ENCODE measurements around the gene MARCO. TPM values are rescaled to one million over a fixed set of nuclear protein-coding genes. Genes with fewer than 3 reads are reported as not detected.

Gene MARCO
- total and polyA plus RNA-seq, 10 of the 15 experiments (the other 5 are each of a cell fraction or from before 2014, with no cell fraction given) = 0.13 to 0.67 (median 0.32) TPM; not detected in 5

- TF ChIP-seq ZBTB40 (IDR thresholded peaks at IDR 0.05; ENCODE audit: borderline replicate concordance) = no peak
- no peak for TF ChIP-seq ETV6 (conservative IDR thresholded peaks at IDR 0.05 in 1 of 2, IDR thresholded peaks at IDR 0.05 in 1 of 2; ENCODE audit: borderline replicate concordance in 1 of 2, low read depth in 1 of 2)
- no peak for TF ChIP-seq YBX1 (IDR thresholded peaks at IDR 0.05)
- TF ChIP-seq MYB (IDR thresholded peaks at IDR 0.05; ENCODE audit: borderline replicate concordance, low read depth, low read length) = no peak
- TF ChIP-seq ESRRA (IDR thresholded peaks at IDR 0.05; ENCODE audit: low read length) = no peak
- no peak for TF ChIP-seq CREM (IDR thresholded peaks at IDR 0.05; ENCODE audit: low read depth)
- TF ChIP-seq BRCA1 (IDR thresholded peaks at IDR 0.05; ENCODE audit: low read depth, low read length) = no peak
- no peak for TF ChIP-seq MEF2B (IDR thresholded peaks at IDR 0.05; ENCODE audit: partially characterized antibody, poor library complexity, severe bottlenecking)
- TF ChIP-seq ZSCAN29 (IDR thresholded peaks at IDR 0.05) = no peak
- TF ChIP-seq EED (IDR thresholded peaks at IDR 0.05; ENCODE audit: low read depth) = no peak
- TF ChIP-seq GABPA (IDR thresholded peaks at IDR 0.05; ENCODE audit: low read depth) = no peak
These were observed 38.2 kb upstream of the MARCO start (continued) for GRCh38 chr2:118903551-118904479.
